HG03139 (cell line): ENCODE data around the gene SHKBP1.

Experiments used
- ATAC-seq: cut with Tn5 transposase; IDR thresholded peaks from one replicate; pipeline ENCODE4 v1.9.1; 2021; ENCODE audit not compliant: unreplicated experiment

SHKBP1 gene

GRCh38 chr19:40630571-40631160, 54.0 kb downstream of the SHKBP1 start:
- no peak for ATAC-seq

GRCh38 chr19:40632311-40633036, 55.8 kb downstream of the SHKBP1 start:
- ATAC-seq: no peak

- ATAC-seq: no peak
Observed at GRCh38 chr19:40633207-40633606, 56.5 kb downstream of the SHKBP1 start.

- ATAC-seq: no peak
Observed at GRCh38 chr19:40638327-40638726, 61.7 kb downstream of the SHKBP1 start.

- ATAC-seq: no peak
Observed at GRCh38 chr19:40639638-40639982, 62.9 kb downstream of the SHKBP1 start.

- ATAC-seq: no peak
Observed at GRCh38 chr19:40640744-40641143, 64.1 kb downstream of the SHKBP1 start.
